Ishikawa (cell line): ENCODE results near the gene ADAM17.

Experiments
- EP300 ChIP-seq: IDR thresholded peaks from 2 replicates; pipeline ENCODE4 v1.6.1; 2012; ENCODE audit warnings: borderline replicate concordance
- FOXM1 ChIP-seq: IDR thresholded peaks from 2 replicates; pipeline ENCODE4 v1.6.1; 2012; ENCODE audit warnings: low read depth, borderline replicate concordance
- TAF1 ChIP-seq: IDR thresholded peaks from 2 replicates; pipeline ENCODE4 v1.6.1; 2012; ENCODE audit warnings: low read depth, mild to moderate bottlenecking
- TCF12 ChIP-seq: IDR thresholded peaks from 2 replicates; pipeline ENCODE4 v1.6.1; 2012; ENCODE audit warnings: low read depth
- ZBTB7A ChIP-seq: IDR thresholded peaks from 2 replicates; pipeline ENCODE4 v1.6.1; 2012; ENCODE audit warnings: low read depth
- TF ChIP-seq, protein P1 (sequence below): IDR thresholded peaks from 2 replicates; pipeline ENCODE4 v1.6.1; 2012
- TF ChIP-seq, protein P2 (sequence below): IDR thresholded peaks from 2 replicates; pipeline ENCODE4 v1.6.1; 2012

DNA sequence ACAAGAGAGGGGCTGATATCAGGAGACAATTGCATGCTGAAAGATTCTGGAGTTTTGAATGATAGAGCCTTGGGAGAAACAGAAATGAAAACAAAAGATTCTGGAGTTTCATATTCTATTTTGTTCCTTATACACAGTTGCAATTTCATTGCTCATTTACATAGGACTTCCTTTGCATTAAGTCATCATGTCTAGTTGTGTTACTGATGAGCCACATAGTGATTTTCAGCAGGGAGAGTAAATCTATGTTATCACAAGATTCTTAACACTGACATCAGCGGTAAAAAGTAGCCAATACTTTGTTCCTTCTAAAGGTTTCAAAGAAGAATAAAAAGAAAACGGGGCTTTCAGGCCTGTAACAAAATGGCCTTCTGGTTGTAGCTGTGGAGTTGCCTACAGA, 7.1 kb downstream of the ADAM17 start:
- TF ChIP-seq, protein P1, sequence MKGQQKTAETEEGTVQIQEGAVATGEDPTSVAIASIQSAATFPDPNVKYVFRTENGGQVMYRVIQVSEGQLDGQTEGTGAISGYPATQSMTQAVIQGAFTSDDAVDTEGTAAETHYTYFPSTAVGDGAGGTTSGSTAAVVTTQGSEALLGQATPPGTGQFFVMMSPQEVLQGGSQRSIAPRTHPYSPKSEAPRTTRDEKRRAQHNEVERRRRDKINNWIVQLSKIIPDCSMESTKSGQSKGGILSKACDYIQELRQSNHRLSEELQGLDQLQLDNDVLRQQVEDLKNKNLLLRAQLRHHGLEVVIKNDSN: no peak
- TF ChIP-seq ZBTB7A (no peak), FOXM1 (no peak), EP300 (no peak), TCF12 (no peak), TAF1 (no peak)
- TF ChIP-seq, protein P2, sequence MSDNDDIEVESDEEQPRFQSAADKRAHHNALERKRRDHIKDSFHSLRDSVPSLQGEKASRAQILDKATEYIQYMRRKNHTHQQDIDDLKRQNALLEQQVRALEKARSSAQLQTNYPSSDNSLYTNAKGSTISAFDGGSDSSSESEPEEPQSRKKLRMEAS: no peak
